ENCODE data around the gene ACTC1.

GRCh38 chr15:34790121-34790520 lies 5.2 kb downstream of the ACTC1 start:
- TF ChIP-seq ZNF207 (IDR thresholded peaks at IDR 0.05; ENCODE audit: borderline replicate concordance) (no peak), CTCF (IDR thresholded peaks at IDR 0.05 in 2 of 3, conservative IDR thresholded peaks at IDR 0.05 in 1 of 3; ENCODE audit: control insufficient read depth in 2 of 3, extremely low read depth in 1 of 3, insufficient read depth in 1 of 3, low read depth in 3 of 3, low read length in 3 of 3) (no peak), JUNB (IDR thresholded peaks at IDR 0.05) (no peak), JUND (IDR thresholded peaks at IDR 0.05; ENCODE audit: low read depth, low read length) (no peak), POLR2AphosphoS5 (IDR thresholded peaks at IDR 0.05; ENCODE audit: low read length) (no peak), ATF3 (IDR thresholded peaks at IDR 0.05; ENCODE audit: borderline replicate concordance, extremely low read depth, low read depth, low read length) (no peak), SPI1 (IDR thresholded peaks at IDR 0.05; ENCODE audit: borderline replicate concordance, insufficient read depth, low read depth, low read length) (no peak), RCOR1 (conservative IDR thresholded peaks at IDR 0.05; ENCODE audit: low read depth, low read length) (no peak), GABPA (IDR thresholded peaks at IDR 0.05; ENCODE audit: low read depth) (no peak)

Data from GM12878 (cell line).